ENCODE measurements around the gene AMER2. TPM values are rescaled to one million over a fixed set of nuclear protein-coding genes. Genes with fewer than 3 reads are reported as not detected.

AMER2 gene
- total RNA-seq, 1 donor from 2014 or later = not detected

Other genes with a start within 250 kb of the AMER2 start
- gene PABPC3, start 76.2 kb downstream of the AMER2 start, total RNA-seq = 0.07 and 0.11 TPM in 2 replicates
- 29.3 and 29.6 TPM in 2 replicates for gene MTMR6, start 115.2 kb upstream of the AMER2 start, total RNA-seq
- gene NUP58, start 129.3 kb upstream of the AMER2 start, total RNA-seq = 56.7 and 71.3 TPM in 2 replicates
- 0.07 and 0.11 TPM in 2 replicates for gene ATP8A2, start 199.7 kb upstream of the AMER2 start, total RNA-seq

All from pulmonary artery endothelial cell (primary cell).